Thyroid gland (tissue), 4 donors: ENCODE data around the gene H2BK1. TPM values are rescaled to one million over a fixed set of nuclear protein-coding genes. Genes with fewer than 3 reads are reported as not detected.
A peak's percentile ranks its signal among the peaks of the same experiment; 100 is the strongest.

Source experiments
- DNase-seq, 2 donors: peaks; one replicate each; pipeline ENCODE4 v3.0.0-alpha.2; 2019
- H3K27ac ChIP-seq, 3 donors: fragments of 200-600 bp; sonication (generic); 1 replicate in 2 of 3; 2 replicates in 1 of 3; pipeline ENCODE4 v1.5.1; 2016 to 2019; ENCODE audit warnings: mild to moderate bottlenecking in 1 of 3, moderate library complexity in 1 of 3
- H3K27me3 ChIP-seq: fragments of 200-600 bp; sonication (generic); one replicate; pipeline ENCODE4 v1.5.1; 2019
- H3K36me3 ChIP-seq, 2 donors: fragments of 200-600 bp; sonication (generic); one replicate each; pipeline ENCODE4 v1.5.1; 2016 to 2019
- H3K4me1 ChIP-seq, 2 donors: fragments of 200-600 bp; sonication (generic); one replicate each; pipeline ENCODE4 v1.5.1; 2017 to 2019
- H3K4me3 ChIP-seq, 3 donors: fragments of 200-600 bp; sonication (generic); replicated peaks in 1 of 3; 1 replicate in 2 of 3; 2 replicates in 1 of 3; pipeline ENCODE4 v1.5.1; 2016; ENCODE audit warnings: mild to moderate bottlenecking in 1 of 3
- H3K9me3 ChIP-seq: fragments of 200-600 bp; sonication (generic); one replicate; pipeline ENCODE4 v1.5.1; 2017
- CTCF ChIP-seq, 6 experiments: fragments of 200-600 bp in 3 of 6; fragments of 450-650 bp in 3 of 6; sonication (generic) in 3 of 6; IDR thresholded peaks; one replicate each; pipeline ENCODE4 v1.5.1; 2016 to 2019; ENCODE audit warnings: antibody characterized with exemption in 6 of 6, mild to moderate bottlenecking in 2 of 6, inconsistent platforms in 1 of 6, moderate library complexity in 1 of 6
- POLR2A ChIP-seq, 2 donors: fragments of 450-650 bp; IDR thresholded peaks; one replicate each; pipeline ENCODE4 v1.6.1; 2017; ENCODE audit warnings: antibody characterized with exemption in 2 of 2, mild to moderate bottlenecking in 2 of 2, moderate library complexity in 1 of 2
- WGBS, 2 donors: methylation state at CpG; one replicate each; pipeline ENCODE4 v1.1.5; 2017; 5-methylcytosine and 5-hydroxymethylcytosine counted together
- intact Hi-C: fragments of 100-400 bp; cut with DNase I; formaldehyde crosslinking; loops from one replicate; pipeline ENCODE4 v1.15.1; 2023
- total RNA-seq, 4 donors: library from RNA; depleted of rRNA; stranded (reverse); fragments of >200 nt; gene quantifications; one replicate each; pipeline ENCODE4 v1.2.3, GENCODE V29; 2016

H2BK1 gene
- total RNA-seq, 4 donors from 2014 or later, result not detected

- Histone ChIP-seq H3K4me3 (peak within 1 kb of the TSS; percentile 69 to 92 (median 82)), H3K9me3 (no peaks in the 10 kb centered on the region), H3K4me1 (peaks cover 13 to 23% of the 10 kb centered on the region in 2 donors), H3K27ac (peak within 1 kb of the TSS; percentile 60 to 65 (median 65)), H3K27me3 (no peaks in the 10 kb centered on the region), H3K36me3 (peaks cover 15 to 25% of the 10 kb centered on the region in 2 donors)
- intact Hi-C loops, result no loop called here
- 1% methylated on average over 63 to 67 of the region's 68 CpGs for WGBS, 2 donors
- peak; percentile 100 for DNase-seq
- no peak for TF ChIP-seq CTCF (IDR thresholded peaks at IDR 0.05)
- peak in 1 of 2 donors; percentile 79 for TF ChIP-seq POLR2A (IDR thresholded peaks at IDR 0.05)
Observed at GRCh38 chr7:151226875-151227782, 16.8 kb upstream of the H2BK1 start, which contains the start of gene ABCF2. Gene ABCF2, minus strand, starts transcription at chr7:151227205. Its CDS starts 747 bp downstream, at chr7:151226458.

GRCh38 chr7:151226560-151226874 is 16.2 kb upstream of the H2BK1 start:
- WGBS, 2 donors, result 2% methylated on average over 15 of the region's 15 CpGs
- Histone ChIP-seq H3K27me3 (no peaks in the 10 kb centered on the region), H3K4me3 (peak overlapping the region; percentile 69 to 92 (median 82)), H3K36me3 (peaks cover 19 to 31% of the 10 kb centered on the region in 2 donors), H3K9me3 (no peaks in the 10 kb centered on the region), H3K4me1 (peaks cover 13 to 19% of the 10 kb centered on the region in 2 donors), H3K27ac (peak overlapping the region in 1 of 3 donors; percentile 65)
- intact Hi-C loops, result no loop called here
- no peak for DNase-seq
- no peak for TF ChIP-seq CTCF (IDR thresholded peaks at IDR 0.05)
- TF ChIP-seq POLR2A (IDR thresholded peaks at IDR 0.05), result no peak

GRCh38 chr7:151225948-151226510 is 15.7 kb upstream of the H2BK1 start:
- H3K27me3 ChIP-seq, result no peaks in the 10 kb centered on the region
- H3K4me3 ChIP-seq, result peak overlapping the region; percentile 69 to 92 (median 82)
- TF ChIP-seq POLR2A (IDR thresholded peaks at IDR 0.05) (no peak), CTCF (IDR thresholded peaks at IDR 0.05) (no peak)
- no peak overlapping the region for H3K27ac ChIP-seq
- 60 to 62% methylated on average over 8 of the region's 8 CpGs for WGBS, 2 donors
- intact Hi-C loops, result no loop called here
- peaks cover 13 to 18% of the 10 kb centered on the region in 2 donors for H3K4me1 ChIP-seq
- no peaks in the 10 kb centered on the region for H3K9me3 ChIP-seq
- peaks cover 24 to 36% of the 10 kb centered on the region in 2 donors for H3K36me3 ChIP-seq
- no peak for DNase-seq

- Histone ChIP-seq H3K4me1 (peaks cover 13 to 18% of the 10 kb centered on the region in 2 donors), H3K9me3 (no peaks in the 10 kb centered on the region), H3K4me3 (no peak overlapping the region), H3K27me3 (no peaks in the 10 kb centered on the region), H3K36me3 (peaks cover 44 to 56% of the 10 kb centered on the region in 2 donors), H3K27ac (no peak overlapping the region)
- intact Hi-C loops, result no loop called here
- 92 to 94% methylated on average over 14 of the region's 14 CpGs for WGBS, 2 donors
- TF ChIP-seq CTCF (IDR thresholded peaks at IDR 0.05) (no peak), POLR2A (IDR thresholded peaks at IDR 0.05) (no peak)
- no peak for DNase-seq
Observed at GRCh38 chr7:151223728-151224127, 13.4 kb upstream of the H2BK1 start.

- no peaks in the 10 kb centered on the region for H3K4me1 ChIP-seq
- intact Hi-C loops, result no loop called here
- 88 to 93% methylated on average over 8 to 9 of the region's 9 CpGs for WGBS, 2 donors
- TF ChIP-seq POLR2A (IDR thresholded peaks at IDR 0.05) (no peak), CTCF (IDR thresholded peaks at IDR 0.05) (no peak)
- H3K27ac ChIP-seq, result no peak overlapping the region
- no peak overlapping the region for H3K4me3 ChIP-seq
- no peaks in the 10 kb centered on the region for H3K27me3 ChIP-seq
- no peaks in the 10 kb centered on the region for H3K9me3 ChIP-seq
- no peak for DNase-seq
- H3K36me3 ChIP-seq, result peaks cover 80 to 92% of the 10 kb centered on the region in 2 donors
Observed at GRCh38 chr7:151218170-151218569, 7.9 kb upstream of the H2BK1 start.
